Ishikawa (cell line): ENCODE measurements around the gene TNIK.

Experiments used
- CEBPB ChIP-seq: IDR thresholded peaks from 2 replicates; pipeline ENCODE4 v1.6.1; 2012
- CREB1 ChIP-seq: IDR thresholded peaks from 2 replicates; pipeline ENCODE4 v1.6.1; 2012; ENCODE audit warnings: low read depth
- EGR1 ChIP-seq: IDR thresholded peaks from 2 replicates; pipeline ENCODE4 v1.6.1; 2012
- EP300 ChIP-seq: IDR thresholded peaks from 2 replicates; pipeline ENCODE4 v1.6.1; 2012; ENCODE audit warnings: borderline replicate concordance
- FOXM1 ChIP-seq: IDR thresholded peaks from 2 replicates; pipeline ENCODE4 v1.6.1; 2012; ENCODE audit warnings: low read depth, borderline replicate concordance
- NFIC ChIP-seq: IDR thresholded peaks from 2 replicates; pipeline ENCODE4 v1.6.1; 2012
- RAD21 ChIP-seq: IDR thresholded peaks from 2 replicates; pipeline ENCODE4 v1.6.1; 2012; ENCODE audit warnings: low read depth
- TAF1 ChIP-seq: IDR thresholded peaks from 2 replicates; pipeline ENCODE4 v1.6.1; 2012; ENCODE audit warnings: low read depth, mild to moderate bottlenecking
- TCF12 ChIP-seq: IDR thresholded peaks from 2 replicates; pipeline ENCODE4 v1.6.1; 2012; ENCODE audit warnings: low read depth
- TEAD4 ChIP-seq: IDR thresholded peaks from 2 replicates; pipeline ENCODE4 v1.6.1; 2012
- YY1 ChIP-seq: IDR thresholded peaks from 2 replicates; pipeline ENCODE4 v1.6.1; 2012; ENCODE audit warnings: low read depth
- ZBTB7A ChIP-seq: IDR thresholded peaks from 2 replicates; pipeline ENCODE4 v1.6.1; 2012; ENCODE audit warnings: low read depth
- TF ChIP-seq, protein P1 (sequence below): IDR thresholded peaks from 2 replicates; pipeline ENCODE4 v1.6.1; 2012; ENCODE audit warnings: low read depth, mild to moderate bottlenecking
- TF ChIP-seq, protein P2 (sequence below): IDR thresholded peaks from 2 replicates; pipeline ENCODE4 v1.6.1; 2012
- TF ChIP-seq, protein P3 (sequence below): IDR thresholded peaks from 2 replicates; pipeline ENCODE4 v1.6.1; 2012

TNIK gene

DNA sequence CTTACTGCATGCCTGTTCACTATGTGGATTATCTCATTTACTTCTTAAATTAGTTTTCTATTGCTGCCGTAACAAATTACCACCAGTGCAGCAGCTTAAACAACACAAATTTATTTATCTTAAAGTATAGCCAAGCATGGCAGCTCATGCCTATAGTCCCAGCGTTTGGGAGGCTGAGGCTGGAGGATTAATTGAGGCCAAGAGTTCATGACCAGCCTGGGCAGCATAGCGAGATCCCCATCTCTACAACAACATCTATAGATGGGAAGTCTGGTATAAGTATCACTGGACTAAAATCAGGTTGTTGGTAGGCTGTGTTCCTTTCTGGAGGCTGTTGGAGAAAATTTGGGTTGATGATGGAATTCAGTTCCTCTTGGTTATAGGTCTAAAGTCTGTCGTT is 438.8 kb downstream of the TNIK start:
- TF ChIP-seq EGR1 (no peak), NFIC (no peak), ZBTB7A (no peak), CEBPB (no peak), FOXM1 (no peak), TAF1 (no peak), RAD21 (no peak), TCF12 (no peak), TEAD4 (no peak)
- TF ChIP-seq, protein P1, sequence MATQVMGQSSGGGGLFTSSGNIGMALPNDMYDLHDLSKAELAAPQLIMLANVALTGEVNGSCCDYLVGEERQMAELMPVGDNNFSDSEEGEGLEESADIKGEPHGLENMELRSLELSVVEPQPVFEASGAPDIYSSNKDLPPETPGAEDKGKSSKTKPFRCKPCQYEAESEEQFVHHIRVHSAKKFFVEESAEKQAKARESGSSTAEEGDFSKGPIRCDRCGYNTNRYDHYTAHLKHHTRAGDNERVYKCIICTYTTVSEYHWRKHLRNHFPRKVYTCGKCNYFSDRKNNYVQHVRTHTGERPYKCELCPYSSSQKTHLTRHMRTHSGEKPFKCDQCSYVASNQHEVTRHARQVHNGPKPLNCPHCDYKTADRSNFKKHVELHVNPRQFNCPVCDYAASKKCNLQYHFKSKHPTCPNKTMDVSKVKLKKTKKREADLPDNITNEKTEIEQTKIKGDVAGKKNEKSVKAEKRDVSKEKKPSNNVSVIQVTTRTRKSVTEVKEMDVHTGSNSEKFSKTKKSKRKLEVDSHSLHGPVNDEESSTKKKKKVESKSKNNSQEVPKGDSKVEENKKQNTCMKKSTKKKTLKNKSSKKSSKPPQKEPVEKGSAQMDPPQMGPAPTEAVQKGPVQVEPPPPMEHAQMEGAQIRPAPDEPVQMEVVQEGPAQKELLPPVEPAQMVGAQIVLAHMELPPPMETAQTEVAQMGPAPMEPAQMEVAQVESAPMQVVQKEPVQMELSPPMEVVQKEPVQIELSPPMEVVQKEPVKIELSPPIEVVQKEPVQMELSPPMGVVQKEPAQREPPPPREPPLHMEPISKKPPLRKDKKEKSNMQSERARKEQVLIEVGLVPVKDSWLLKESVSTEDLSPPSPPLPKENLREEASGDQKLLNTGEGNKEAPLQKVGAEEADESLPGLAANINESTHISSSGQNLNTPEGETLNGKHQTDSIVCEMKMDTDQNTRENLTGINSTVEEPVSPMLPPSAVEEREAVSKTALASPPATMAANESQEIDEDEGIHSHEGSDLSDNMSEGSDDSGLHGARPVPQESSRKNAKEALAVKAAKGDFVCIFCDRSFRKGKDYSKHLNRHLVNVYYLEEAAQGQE, result no peak
- TF ChIP-seq, protein P2, sequence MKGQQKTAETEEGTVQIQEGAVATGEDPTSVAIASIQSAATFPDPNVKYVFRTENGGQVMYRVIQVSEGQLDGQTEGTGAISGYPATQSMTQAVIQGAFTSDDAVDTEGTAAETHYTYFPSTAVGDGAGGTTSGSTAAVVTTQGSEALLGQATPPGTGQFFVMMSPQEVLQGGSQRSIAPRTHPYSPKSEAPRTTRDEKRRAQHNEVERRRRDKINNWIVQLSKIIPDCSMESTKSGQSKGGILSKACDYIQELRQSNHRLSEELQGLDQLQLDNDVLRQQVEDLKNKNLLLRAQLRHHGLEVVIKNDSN, result no peak

DNA sequence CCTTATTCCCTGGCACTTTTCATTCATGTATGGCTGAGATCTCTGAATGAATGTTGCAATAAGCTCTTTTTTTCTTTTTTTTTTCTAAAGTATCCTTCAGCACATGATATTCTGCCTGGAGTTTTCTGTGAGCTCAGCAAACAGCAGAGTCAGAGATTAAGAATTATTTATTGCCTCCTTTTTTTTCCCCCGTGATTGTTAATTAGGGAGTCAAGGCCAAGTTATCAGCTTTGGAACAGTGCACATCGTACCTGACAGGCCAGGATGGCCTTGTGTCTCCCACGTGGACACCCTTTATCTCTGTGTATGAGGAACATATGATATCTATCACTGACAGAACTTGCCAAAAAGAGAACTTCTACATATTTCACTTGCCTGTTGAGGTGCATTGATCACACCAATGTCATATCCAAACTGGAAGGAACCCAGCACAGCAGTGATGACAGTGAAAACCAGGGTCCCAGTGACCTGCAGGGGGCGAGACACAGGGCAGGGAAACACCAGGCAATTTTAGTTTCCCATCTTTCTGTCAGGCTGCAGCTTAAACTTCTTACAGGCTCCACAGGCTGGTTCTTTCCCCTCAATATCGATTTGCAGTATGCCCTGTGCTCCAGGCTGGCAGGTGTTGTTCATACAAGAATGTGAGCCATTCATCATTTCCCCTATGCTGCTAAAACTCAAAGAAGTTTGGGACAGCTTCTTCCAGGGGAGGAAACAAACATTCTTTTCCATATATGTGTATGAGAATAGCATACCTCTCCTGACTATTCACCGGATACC is 441.9 kb downstream of the TNIK start:
- TF ChIP-seq TCF12 (no peak), RAD21 (no peak), NFIC (no peak), EGR1 (no peak), TAF1 (no peak)
- TF ChIP-seq, protein P1, result no peak

DNA sequence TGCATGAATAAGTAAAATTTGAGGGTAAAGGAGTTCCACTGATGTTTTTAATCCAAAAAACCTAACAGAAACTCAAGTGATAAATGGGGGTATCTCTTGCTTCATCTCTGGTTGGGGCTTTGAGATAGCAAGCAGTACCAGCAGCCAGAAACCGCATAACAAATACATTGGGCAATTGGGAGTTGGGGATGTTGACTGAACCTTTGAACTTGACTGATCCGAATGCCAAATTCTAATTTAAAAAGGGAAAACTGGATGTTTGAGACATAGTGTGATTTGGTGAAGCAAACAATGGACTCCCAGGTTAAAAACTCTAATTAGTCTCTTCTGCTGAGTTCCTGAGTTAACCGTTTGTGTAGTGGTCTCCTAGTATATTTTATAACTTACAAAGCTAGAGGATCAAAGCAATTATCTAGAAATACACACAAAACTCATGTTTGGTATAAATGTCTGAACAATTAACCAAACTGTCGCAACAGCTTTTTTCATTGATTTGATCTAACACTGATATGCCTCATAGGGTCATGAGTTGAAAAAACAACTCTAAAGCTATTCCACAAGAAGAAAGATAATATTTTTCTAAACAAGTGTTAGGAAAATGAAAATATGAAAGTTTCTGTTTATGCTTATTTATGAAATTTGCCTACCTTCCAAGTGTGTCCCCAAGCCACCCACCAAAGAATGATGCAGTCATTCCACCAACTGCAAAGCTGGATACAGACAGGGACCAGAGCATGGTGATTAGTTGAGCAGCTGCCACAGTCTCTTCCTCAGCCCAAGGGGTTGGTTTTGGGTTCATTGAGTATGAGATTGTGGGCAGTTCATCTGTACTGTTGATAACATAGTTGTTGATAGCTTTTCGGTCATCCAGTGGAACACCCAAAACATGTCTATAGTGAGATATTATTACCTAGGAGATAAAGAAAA is 446.1 kb downstream of the TNIK start:
- TF ChIP-seq TEAD4 (no peak), EP300 (no peak), ZBTB7A (no peak), CREB1 (no peak), RAD21 (no peak), CEBPB (no peak), TAF1 (no peak), YY1 (no peak)
- TF ChIP-seq, protein P3, sequence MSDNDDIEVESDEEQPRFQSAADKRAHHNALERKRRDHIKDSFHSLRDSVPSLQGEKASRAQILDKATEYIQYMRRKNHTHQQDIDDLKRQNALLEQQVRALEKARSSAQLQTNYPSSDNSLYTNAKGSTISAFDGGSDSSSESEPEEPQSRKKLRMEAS, result no peak
- TF ChIP-seq, protein P1, result no peak

DNA sequence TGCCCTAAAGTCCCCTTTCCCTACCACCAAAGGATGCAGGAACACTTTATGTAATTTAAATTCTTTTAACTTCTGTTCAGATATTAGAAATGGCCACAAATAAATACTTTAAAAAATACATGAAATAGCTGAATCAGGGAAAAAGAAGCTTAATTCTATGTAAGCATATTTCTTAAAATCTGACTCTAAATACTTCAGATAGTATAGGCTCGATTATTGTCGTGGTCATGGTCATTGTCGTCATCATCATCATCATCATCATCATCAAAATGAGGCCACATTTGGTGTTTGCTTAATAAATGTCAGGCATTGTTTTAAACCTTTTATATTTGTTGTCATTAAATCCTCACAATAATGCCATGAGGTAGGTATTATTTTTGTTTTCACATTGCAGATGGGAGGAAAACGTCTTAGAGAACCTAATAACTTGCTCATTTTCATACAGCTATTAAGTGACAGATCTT is 448.3 kb downstream of the TNIK start:
- no peak for TF ChIP-seq RAD21
- TF ChIP-seq, protein P1, result no peak
